T-helper 9 cell (primary cell): ENCODE results near the gene SIPA1.
"Not testable (repeated sequence)": the region's sequence is repeated elsewhere in the genome, so short reads cannot be mapped to it uniquely, and the experiment has no call there.

Experiments used
- DNase-seq: peaks from one replicate; pipeline ENCODE4 v3.0.0-alpha.2; 2020

The SIPA1 gene

DNA sequence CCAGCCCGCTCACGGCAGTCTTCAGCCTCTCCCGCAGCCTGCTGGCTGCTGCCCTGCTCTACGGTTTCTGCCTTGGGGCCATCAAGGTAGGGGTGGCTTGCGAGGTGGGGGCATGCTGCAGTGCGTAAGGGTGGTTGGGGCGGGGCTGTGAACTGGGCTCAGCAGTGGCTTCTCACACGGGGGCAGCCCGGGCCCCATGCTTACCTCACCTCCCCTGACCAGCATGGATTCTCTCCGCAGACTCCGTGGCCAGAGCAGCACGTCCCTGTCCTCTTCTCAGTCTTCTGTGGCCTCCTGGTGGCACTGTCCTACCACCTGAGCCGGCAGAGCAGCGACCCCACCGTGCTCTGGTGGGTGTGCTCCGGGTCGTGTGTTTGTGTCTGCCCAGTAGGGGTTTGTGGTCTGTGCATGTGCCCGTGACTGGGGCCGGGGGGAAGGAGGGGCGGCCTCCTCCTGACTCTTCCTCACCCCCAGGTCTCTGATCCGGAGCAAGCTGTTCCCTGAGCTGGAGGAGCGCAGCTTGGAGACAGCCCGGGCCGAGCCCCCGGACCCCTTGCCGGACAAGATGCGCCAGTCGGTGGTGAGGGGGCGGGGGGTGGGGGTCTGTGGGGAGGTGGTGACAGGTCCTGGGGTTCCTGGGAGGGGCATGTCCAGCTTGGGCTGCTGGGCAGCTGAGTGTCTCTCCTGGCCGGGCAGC lies 12.8 kb upstream of the SIPA1 start:
- no peak for DNase-seq

DNA sequence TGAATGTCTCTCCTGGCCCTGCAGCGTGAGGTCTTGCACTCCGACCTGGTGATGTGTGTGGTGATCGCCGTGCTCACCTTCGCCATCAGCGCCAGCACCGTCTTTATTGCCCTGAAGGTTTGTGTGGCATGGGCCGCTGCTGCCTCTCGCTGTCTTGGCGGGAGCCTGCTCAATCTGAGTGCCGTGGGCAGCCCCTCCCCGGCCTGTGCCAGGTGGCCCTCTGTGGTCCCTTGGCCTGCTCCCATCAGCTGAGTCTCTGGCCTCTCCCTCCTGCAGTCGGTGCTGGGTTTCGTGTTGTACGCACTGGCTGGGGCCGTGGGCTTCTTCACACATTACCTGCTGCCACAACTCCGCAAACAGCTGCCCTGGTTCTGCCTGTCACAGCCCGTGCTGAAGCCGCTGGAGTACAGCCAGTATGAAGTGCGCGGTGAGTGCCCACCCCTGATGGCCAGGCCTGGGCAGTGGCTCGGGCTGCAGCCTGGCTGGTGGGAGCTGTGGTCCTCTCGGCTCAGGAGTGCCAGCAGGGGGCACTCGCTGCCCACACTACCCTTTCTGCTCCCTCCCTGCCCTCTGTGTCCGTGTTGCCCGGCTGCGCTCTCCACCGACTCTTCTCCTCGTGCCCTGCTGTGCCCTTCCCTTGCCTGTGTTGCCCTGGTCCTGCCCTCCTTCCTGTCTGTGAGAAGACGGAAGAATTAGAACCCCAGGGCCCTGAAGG lies 12.1 kb upstream of the SIPA1 start:
- DNase-seq: peak; percentile 50

DNA sequence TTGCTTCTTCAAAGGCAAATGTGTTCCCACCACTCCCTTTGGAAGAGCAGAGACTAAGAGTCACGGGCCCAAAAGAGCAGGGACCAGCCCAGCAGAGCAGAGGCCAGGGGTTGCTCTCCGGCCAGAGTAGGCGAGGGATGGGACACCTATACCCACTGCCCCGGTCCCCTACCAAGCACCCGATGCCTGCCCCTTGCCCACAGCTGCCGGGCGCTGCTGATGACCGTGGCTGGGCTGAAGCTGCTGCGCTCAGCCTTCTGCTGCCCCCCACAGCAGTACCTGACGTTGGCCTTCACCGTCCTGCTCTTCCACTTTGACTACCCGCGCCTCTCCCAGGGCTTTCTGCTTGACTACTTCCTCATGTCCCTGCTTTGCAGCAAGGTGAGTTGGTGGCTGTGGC lies 10.7 kb upstream of the SIPA1 start:
- no peak for DNase-seq

DNA sequence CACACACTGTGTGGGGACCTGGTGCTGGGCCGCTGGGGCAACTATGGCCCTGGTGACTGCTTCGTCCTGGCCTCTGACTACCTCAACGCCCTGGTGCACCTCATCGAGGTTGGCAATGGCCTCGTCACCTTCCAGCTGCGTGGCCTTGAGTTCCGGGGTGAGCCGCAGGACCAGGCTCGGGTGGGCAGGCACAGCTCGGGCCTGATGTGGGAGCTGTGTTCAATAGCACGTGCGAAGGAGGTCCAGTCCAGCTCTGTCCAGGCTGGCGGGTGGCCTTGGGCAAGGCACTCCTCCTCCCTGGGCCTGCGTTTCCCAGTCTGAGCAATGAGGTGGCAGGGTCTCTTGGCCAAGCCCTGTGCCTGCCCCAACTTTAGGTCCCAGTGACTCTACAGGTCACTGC lies 8.3 kb upstream of the SIPA1 start:
- no peak for DNase-seq

DNA sequence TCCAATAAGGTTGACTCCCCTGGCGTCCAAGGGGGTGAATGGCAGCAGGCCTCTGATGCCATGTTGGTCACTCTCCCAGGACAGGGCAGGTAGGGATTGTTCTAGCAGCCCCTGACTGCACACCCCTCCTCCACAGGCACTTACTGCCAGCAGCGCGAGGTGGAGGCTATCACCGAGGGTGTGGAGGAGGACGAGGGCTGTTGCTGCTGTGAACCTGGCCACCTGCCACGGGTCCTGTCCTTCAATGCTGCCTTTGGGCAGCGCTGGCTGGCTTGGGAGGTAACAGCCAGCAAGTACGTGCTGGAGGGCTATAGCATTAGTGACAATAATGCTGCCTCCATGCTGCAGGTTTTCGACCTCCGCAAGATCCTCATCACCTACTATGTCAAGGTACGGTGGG lies 7.7 kb upstream of the SIPA1 start:
- no peak for DNase-seq

DNA sequence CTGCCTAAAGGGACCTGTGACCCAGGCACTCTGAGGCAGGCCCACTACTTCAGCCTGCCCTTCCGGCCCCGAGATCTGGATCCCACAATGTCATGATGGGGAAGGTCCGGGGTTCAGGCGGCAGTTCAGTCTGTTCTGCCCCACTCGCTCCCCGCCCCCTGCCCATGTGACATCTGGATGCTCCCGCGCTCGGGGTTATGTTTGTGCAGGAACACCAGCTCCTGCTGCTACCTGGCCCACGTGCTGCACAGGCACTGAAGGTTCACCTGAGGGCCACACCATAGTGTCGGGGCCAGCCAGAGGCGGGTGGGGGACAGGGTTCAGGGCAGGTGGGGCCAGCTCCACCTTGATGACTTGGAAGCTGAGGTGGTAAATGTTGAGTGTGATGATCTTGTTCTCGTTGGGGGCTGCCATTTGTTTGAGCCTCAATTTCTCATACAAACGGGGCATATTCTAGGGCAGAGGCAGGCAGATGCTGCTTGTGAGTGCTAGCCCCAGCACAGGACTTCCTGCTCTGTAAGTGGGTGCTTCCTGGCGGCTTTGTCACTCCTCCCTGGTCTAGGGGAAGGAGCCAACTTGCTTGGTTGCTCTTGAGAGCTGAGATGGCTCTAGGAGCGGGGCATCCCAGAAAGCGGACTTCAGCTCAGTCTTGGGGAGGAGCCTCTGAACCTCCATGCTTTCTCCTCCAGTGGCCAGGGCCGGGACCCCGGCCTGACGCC lies 4.4 kb upstream of the SIPA1 start:
- no peak for DNase-seq

DNA sequence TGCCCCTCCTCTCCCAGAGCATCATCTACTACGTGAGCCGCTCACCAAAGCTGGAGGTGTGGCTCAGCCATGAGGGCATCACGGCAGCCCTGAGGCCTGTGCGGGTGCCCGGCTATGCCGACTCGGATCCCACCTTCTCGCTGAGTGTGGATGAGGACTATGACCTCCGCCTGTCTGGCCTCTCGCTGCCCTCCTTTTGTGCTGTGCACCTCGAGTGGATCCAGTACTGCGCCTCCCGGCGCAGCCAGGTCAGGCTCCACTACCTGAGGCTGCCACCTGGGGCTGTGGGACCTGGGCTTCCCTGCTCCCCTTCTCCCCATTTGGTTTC lies 3.8 kb upstream of the SIPA1 start:
- no peak for DNase-seq

DNA sequence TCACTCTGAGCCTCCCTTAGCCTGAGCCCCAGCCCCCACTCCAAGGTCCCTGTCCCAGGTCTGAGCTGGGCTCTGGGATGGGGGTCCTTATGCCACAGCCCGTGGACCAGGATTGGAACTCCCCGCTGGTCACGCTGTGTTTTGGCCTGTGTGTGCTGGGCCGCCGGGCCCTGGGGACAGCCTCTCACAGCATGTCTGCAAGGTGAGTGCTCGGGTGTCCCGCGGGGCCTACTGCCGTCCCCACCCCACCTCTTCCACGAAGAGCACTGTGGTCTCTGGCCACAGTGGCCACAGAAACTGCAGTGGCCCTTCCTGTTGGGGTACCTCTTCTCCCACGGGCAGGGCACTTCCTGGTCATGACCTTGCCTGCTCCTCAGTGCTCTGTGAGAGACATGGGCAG lies 3.5 kb upstream of the SIPA1 start:
- no peak for DNase-seq

DNA sequence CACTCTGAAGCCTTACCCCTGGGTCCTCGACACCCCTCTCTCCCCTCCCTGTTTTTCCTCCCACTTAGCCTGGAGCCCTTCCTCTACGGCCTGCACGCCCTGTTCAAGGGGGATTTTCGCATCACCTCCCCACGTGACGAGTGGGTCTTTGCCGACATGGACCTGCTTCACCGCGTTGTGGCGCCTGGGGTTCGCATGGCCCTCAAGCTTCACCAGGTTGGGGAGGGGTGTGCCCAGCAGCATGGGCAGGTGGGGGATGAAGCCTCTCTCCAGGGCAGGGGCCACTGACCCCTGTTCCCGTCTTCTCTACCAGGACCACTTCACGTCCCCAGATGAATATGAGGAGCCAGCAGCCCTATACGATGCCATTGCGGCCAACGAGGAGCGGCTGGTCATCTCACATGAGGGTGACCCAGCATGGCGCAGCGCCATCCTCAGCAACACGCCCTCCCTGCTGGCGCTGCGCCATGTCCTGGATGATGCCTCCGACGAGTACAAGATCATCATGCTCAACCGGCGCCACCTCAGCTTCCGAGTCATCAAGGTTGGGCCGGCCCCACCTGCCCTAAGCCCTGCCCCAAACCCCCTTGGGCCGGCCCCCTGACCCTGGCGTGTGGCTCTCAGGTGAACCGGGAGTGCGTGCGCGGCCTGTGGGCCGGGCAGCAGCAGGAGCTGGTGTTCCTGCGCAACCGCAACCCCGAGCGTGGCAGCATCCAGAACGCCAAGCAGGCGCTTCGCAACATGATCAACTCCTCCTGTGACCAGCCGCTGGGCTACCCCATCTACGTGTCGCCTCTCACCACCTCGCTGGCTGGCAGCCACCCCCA lies 2.8 kb upstream of the SIPA1 start:
- DNase-seq: no peak

DNA sequence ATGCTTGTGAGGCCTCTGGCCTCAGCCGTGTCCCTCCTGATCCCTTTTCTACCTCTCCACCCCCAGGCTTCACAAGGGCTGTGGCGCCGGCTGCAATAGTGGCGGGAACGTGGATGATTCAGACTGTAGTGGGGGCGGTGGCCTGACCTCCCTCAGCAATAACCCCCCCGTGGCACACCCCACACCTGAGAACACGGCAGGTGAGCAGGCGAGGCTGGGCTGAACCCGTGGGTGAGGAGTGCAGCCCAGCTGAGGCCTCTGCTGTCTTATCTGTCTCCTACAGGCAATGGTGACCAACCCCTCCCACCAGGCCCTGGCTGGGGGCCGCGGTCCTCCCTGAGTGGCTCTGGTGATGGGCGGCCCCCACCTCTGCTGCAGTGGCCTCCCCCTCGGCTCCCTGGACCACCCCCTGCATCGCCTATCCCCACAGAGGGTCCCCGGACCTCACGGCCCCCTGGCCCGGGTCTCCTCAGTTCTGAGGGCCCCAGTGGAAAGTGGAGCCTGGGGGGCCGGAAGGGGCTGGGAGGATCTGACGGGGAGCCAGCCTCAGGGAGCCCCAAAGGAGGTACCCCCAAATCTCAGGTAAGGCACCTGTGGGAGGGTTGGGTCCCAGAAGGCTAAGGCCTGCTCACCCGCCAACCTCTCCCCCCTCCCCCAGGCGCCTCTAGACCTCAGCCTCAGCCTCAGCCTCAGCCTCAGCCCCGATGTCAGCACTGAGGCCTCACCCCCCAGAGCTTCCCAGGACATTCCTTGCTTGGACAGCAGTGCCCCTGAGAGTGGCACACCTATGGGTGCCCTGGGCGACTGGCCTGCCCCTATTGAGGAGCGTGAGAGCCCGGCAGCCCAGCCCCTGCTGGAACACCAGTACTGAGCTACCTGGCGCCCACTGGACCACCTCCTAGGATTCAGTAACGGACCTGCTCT lies 1.5 kb upstream of the SIPA1 start:
- no peak for DNase-seq

DNA sequence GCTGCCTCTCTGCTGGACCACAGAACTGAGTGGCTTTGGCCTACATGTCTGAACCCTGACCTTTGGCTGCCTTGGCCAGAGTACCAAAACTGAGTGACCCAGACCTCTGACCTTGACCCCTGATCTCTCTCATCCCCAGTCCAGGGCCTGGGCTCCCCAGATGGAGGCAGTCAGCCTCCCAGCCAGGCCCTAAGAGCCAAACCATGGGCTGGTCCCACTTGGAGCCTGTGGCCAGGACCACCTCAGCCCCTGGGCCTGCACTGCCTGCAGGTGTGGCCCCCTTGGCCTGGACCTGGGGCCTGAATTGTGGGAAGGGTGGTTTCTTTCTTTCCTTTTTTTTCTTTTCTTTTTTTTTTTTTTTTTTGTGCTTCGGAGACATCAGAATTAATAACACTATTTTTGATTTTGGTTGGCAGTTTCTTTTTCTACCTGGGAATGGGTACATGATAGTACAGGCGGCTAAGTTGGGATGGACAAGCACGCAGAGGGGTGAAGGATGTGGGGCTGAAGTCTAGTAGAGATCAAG lies 806 bp upstream of the SIPA1 start:
- DNase-seq: no peak

DNA sequence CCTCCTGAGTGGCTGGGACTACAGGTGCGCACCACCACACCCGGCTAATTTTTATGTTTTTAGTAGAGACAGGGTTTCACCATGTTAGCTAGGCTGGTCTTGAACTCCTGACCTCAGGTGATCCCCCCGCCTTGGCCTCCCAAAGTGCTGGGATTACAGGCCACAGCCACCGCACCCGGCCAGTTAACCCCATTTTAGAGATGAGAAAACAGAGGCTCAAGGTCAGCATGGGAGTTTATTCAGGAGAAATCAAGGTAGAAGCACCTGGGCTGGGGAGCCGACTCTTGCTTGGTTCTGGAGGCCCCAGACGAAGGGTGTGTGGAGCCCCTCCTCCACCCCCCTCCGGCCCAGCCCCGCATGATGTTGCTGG lies 1.3 kb downstream of the SIPA1 start:
- DNase-seq: not testable (repeated sequence)

DNA sequence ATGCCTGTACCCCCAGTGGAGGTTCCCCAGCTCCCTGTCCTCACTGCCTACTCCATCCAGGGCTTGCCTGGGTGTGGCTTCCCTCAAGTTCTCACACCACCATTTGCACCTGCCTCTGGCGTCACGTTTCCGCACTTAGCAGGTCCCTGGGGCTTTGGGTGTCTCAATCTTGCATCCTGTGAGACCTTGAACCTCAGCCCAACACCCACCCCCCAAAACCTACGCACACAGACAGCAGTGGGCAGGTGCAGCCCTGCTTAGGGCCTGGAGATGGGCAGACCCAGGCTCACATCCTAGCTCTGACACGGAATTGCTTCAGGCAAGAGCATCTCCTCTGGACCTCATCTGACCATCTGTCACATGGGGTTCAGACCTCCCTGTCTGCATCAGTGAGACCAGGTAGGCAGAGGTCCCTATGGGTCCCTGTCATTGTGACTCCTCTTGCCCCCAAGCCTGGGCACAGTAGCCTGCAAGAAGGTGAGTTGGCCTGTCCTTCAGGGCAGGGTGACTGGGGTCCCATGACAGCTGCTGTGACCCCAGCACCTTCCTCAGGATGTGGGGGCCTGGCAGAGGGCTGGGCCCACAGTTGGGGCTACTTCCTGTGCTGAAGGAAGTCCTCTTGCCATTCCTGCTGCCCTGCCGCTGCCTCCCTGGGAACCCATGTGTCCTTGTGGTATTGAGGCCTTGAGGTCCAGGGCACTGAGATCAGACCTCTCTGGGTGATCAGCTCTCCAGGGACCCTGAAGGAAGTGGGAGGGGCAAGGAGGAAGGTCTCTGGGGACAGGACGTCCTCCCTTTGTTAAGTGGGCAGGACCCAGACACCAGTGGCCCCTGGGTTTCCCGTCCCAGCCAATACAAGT lies 2.0 kb downstream of the SIPA1 start:
- peak; percentile 72 for DNase-seq

DNA sequence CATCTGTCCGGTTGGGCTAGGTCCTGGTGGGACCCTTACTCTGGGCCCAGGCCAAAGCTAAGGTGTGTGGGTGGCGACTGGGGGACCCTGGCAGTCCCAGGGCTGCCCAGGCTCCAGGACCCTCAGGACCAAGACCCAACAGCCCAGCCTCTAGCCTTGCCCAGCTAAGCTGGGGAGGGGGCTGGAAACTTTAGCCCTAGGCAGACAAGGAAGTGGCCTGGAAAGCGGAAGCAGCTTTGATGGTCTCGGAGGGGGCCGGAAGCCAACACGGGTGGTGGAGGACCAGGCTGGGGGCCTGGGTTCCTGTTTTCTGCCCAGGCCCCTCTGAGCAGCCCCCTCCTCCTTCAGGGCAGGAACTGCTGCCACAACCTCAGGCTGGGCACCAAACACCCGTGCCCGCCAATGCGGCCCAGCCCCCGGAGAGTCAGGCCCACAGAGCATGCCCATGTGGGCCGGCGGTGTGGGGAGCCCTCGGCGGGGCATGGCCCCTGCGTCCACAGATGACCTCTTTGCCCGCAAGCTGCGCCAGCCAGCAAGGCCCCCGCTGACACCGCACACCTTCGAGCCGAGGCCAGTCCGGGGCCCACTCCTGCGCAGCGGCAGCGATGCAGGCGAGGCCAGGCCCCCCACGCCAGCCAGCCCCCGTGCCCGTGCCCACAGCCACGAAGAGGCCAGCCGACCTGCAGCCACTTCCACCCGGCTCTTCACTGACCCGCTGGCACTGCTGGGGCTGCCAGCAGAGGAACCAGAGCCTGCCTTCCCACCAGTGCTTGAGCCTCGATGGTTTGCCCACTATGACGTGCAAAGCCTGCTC lies 2.8 kb downstream of the SIPA1 start:
- no peak for DNase-seq

DNA sequence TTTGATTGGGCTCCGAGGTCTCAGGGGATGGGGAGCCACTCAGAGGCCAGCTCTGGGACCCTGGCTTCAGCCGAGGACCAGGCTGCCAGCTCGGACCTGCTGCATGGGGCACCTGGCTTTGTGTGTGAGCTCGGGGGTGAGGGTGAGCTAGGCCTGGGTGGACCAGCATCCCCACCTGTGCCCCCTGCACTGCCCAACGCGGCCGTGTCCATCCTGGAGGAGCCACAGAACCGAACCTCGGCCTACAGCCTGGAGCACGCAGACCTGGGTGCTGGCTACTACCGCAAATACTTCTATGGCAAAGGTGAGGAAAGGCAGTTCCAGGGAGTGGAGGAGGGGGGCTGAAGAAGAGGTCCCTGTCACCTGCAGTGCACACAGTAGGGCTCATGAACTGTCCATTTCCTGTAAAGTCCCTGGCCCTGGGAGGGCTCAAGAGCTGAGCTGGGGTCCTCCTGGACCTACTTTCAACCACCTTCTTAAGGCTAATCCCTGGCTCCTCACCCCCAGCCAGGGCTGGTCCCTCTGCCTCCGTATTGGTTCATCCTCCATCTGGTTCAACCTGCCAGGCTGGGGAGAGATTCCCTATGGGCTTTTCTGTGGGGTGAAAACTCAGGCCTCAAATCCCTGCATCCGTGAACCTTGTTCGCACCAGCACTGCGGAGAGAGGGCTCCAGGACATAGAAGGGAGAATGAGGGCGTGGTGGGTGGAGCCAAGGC lies 3.6 kb downstream of the SIPA1 start:
- no peak for DNase-seq

DNA sequence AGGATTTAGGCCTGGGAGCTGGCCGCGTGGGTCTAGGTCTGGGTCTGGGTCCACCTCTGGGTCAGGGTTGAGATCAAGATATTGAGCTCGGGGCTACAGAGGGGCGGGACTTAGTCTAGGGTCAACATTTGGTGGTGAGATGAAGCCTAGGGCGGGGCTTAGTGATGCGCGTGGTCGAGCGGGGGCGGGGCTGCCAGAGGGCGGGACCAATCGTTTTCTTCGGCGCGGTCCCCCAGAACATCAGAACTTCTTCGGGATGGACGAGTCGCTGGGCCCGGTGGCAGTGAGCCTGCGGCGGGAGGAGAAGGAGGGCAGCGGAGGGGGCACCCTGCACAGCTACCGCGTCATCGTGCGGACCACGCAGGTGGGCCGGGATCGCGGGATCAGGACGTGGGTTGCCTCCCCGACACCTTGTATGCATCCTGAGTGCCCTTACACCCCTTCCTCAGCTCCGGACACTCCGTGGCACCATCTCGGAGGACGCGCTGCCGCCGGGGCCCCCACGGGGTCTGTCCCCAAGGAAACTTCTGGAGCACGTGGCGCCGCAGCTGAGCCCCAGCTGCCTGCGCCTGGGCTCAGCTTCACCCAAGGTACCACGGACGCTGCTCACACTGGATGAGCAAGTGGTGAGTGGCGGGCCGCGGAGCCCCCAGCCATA lies 4.2 kb downstream of the SIPA1 start:
- DNase-seq: no peak

DNA sequence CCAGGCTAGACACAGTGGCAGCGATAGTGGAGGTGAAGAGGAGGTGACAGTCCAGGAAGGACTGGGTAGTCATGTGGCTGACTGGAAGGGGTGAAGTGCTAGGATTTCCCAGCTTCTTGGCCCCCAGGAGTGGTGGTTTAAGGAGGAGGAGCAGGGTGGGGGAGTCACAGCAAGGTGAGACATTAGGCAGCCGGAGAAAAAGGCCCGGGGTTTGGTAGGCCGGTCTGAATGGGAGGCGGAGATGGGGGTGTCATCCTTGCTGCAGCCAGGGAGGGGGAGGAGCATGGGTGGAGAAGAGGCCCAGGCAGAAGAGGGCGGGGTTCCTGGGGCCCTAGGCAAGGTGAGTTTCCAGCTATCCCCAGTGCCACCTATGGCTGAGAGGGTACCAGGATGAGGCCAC lies 6.1 kb downstream of the SIPA1 start:
- DNase-seq: no peak

DNA sequence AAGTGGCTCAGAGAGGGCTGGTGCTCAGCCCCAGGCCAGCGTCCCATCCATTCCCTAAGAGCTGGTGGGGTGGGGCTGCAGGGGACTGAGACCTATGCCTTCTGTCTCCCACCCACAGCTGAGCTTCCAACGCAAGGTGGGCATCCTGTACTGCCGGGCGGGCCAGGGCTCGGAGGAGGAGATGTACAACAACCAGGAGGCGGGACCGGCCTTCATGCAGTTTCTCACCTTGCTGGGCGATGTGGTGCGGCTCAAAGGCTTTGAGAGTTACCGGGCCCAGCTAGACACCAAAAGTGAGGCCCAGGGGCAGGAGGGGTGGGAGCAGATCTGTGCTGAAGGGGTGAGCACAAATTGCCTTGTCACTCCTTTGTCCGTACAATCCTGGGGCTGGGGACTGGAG lies 6.9 kb downstream of the SIPA1 start:
- no peak for DNase-seq

DNA sequence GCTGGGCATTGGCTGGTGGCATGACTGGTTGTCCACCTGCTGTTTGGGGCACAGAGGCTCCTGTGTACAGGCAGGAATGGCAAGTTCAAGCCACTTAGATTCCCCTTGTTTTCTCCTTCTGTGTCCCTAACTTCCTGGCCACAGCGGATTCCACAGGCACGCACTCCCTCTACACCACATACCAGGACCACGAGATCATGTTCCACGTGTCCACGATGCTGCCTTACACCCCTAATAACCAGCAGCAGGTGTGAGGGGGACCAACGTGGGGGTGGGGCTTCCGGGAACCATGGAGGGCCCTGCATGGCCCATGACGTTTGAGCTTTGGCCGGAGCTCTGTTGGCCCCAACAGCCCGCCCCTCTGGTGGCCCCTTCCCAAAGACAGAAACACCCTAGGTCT lies 7.8 kb downstream of the SIPA1 start:
- DNase-seq: no peak
